SK-N-SH (cell line): ENCODE measurements around the gene GRK5. TPM values are rescaled to one million over a fixed set of nuclear protein-coding genes. Genes with fewer than 3 reads are reported as not detected.

ENCODE experiments used
- CTCF ChIA-PET: fragments of 300-600, 350-600 bp; formaldehyde crosslinking; extraction: SDS; loops from one replicate; lab custom pipeline; 2021; lab: Yijun Ruan, JAX
- POLR2A ChIA-PET: fragments of 350-600 bp; sonication (Branson Sonifier 250); formaldehyde crosslinking; extraction: SDS; loops from one replicate; lab custom pipeline; 2020; ENCODE audit warnings: antibody characterized with exemption, inconsistent platforms; lab: Yijun Ruan, JAX
- DNase-seq: peaks from one replicate; pipeline ENCODE4 v3.0.0; 2012
- H2AFZ ChIP-seq: fragments of 200-600 bp; sonication (generic); 2 replicates; pipeline ENCODE4 v1.8.1; 2016; ENCODE audit warnings: antibody characterized with exemption, mild to moderate bottlenecking, low read depth
- H3F3A ChIP-seq: fragments of 200-600 bp; sonication (generic); replicated peaks from 2 replicates; pipeline ENCODE3; 2016; ENCODE audit warnings: antibody characterized with exemption, mild to moderate bottlenecking; ENCODE audit not compliant: insufficient read depth
- H3K27ac ChIP-seq, 2 experiments: fragments of 200-500 bp in 1 of 2; fragments of 200-600 bp in 1 of 2; sonication (Bioruptor generic) in 1 of 2; sonication (generic), shearing (Covaris generic) in 1 of 2; 2 replicates each; pipeline versions ENCODE4 v1.5.1 to v1.6.1; 2014 to 2016; ENCODE audit warnings: low read depth in 2 of 2, inconsistent platforms in 1 of 2, low read length in 1 of 2, mild to moderate bottlenecking in 1 of 2, mixed read lengths in 1 of 2
- H3K27me3 ChIP-seq: fragments of 200-600 bp; sonication (generic), shearing (Covaris generic); 2 replicates; pipeline ENCODE4 v1.6.1; 2016; ENCODE audit warnings: mixed run types; ENCODE audit not compliant: insufficient read depth
- H3K36me3 ChIP-seq, 2 experiments: fragments of 200-500 bp in 1 of 2; fragments of 200-600 bp in 1 of 2; sonication (Bioruptor generic) in 1 of 2; sonication (generic) in 1 of 2; replicated peaks in 1 of 2; 2 replicates each; pipeline versions ENCODE3 to v1.5.1; 2014 to 2016; ENCODE audit warnings: low read length in 1 of 2, mild to moderate bottlenecking in 1 of 2; ENCODE audit not compliant: insufficient read depth in 2 of 2, control insufficient read depth in 1 of 2
- H3K4me1 ChIP-seq, 2 experiments: fragments of 200-500 bp in 1 of 2; fragments of 200-600 bp in 1 of 2; sonication (Bioruptor generic) in 1 of 2; sonication (generic), shearing (Covaris generic) in 1 of 2; 2 replicates each; pipeline versions ENCODE4 v1.5.1 to v1.6.1; 2014 to 2016; ENCODE audit warnings: low read depth in 1 of 2, low read length in 1 of 2, mixed run types in 1 of 2; ENCODE audit not compliant: insufficient read depth in 2 of 2, control insufficient read depth in 1 of 2
- H3K4me2 ChIP-seq: fragments of 200-600 bp; sonication (generic), shearing (Covaris generic); 2 replicates; pipeline ENCODE4 v1.6.1; 2017; ENCODE audit warnings: mixed run types
- H3K4me3 ChIP-seq, 2 experiments: fragments of 200-500 bp in 1 of 2; fragments of 200-600 bp in 1 of 2; sonication (Bioruptor generic) in 1 of 2; sonication (generic), shearing (Covaris generic) in 1 of 2; 2 replicates each; pipeline versions ENCODE4 v1.5.1 to v1.8.1; 2014 to 2016; ENCODE audit warnings: low read depth in 2 of 2, inconsistent platforms in 1 of 2, low read length in 1 of 2, mild to moderate bottlenecking in 1 of 2, mixed read lengths in 1 of 2, moderate library complexity in 1 of 2
- H3K79me2 ChIP-seq: fragments of 200-600 bp; sonication (generic); 2 replicates; pipeline ENCODE4 v1.8.1; 2017; ENCODE audit warnings: mild to moderate bottlenecking; ENCODE audit not compliant: insufficient read depth
- H3K9ac ChIP-seq: fragments of 200-600 bp; sonication (generic); 2 replicates; pipeline ENCODE4 v1.6.1; 2017; ENCODE audit warnings: mixed run types
- H3K9me2 ChIP-seq: fragments of 200-600 bp; sonication (generic); 2 replicates; pipeline ENCODE4 v1.6.1; 2017; ENCODE audit warnings: mixed run types
- H3K9me3 ChIP-seq: fragments of 200-600 bp; sonication (generic); 2 replicates; pipeline ENCODE4 v1.6.1; 2017; ENCODE audit warnings: mixed run types, mild to moderate bottlenecking, moderate library complexity
- H4K20me1 ChIP-seq: fragments of 200-600 bp; sonication (generic); 2 replicates; pipeline ENCODE4 v1.6.1; 2017; ENCODE audit warnings: mild to moderate bottlenecking, mixed run types; ENCODE audit not compliant: insufficient read depth
- CTCF ChIP-seq: fragments of 200-600 bp; sonication (generic); IDR thresholded peaks from 2 replicates; pipeline ENCODE4 v1.6.1; 2017; ENCODE audit warnings: antibody characterized with exemption, mild to moderate bottlenecking, moderate library complexity
- EZH2phosphoT487 ChIP-seq: fragments of 200-600 bp; sonication (generic); IDR thresholded peaks from 2 replicates; pipeline ENCODE4 v1.6.1; 2017; ENCODE audit warnings: low read depth, mixed run types, mild to moderate bottlenecking, antibody characterized with exemption, moderate library complexity, borderline replicate concordance
- FOSL2 ChIP-seq: IDR thresholded peaks from 2 replicates; pipeline ENCODE4 v1.4.0; 2012; ENCODE audit warnings: low read depth, mild to moderate bottlenecking, moderate library complexity, borderline replicate concordance
- FOXM1 ChIP-seq: IDR thresholded peaks from 2 replicates; pipeline ENCODE4 v1.4.0; 2012; ENCODE audit warnings: low read depth, mild to moderate bottlenecking
- GABPA ChIP-seq: IDR thresholded peaks from 2 replicates; pipeline ENCODE4 v1.4.0; 2012; ENCODE audit warnings: low read depth, mild to moderate bottlenecking
- MEF2A ChIP-seq: IDR thresholded peaks from 2 replicates; pipeline ENCODE4 v1.4.0; 2012; ENCODE audit warnings: low read depth, borderline replicate concordance
- MXI1 ChIP-seq: IDR thresholded peaks from 2 replicates; pipeline ENCODE4 v1.6.1; 2012; ENCODE audit warnings: mild to moderate bottlenecking, low read depth, low read length, improper control_type of control experiment
- NFIC ChIP-seq: IDR thresholded peaks from 2 replicates; pipeline ENCODE4 v1.4.0; 2012; ENCODE audit warnings: borderline replicate concordance
- PBX3 ChIP-seq: IDR thresholded peaks from 2 replicates; pipeline ENCODE4; 2012
- POLR2AphosphoS5 ChIP-seq: IDR thresholded peaks from 2 replicates; pipeline ENCODE4 v1.6.1; 2012; ENCODE audit warnings: low read depth, low read length
- RXRA ChIP-seq: IDR thresholded peaks from 2 replicates; pipeline ENCODE4 v1.4.0; 2012; ENCODE audit warnings: low read depth, mild to moderate bottlenecking, borderline replicate concordance
- SMC3 ChIP-seq: IDR thresholded peaks from 2 replicates; pipeline ENCODE4 v1.6.1; 2012; ENCODE audit warnings: low read depth, low read length, improper control_type of control experiment
- TEAD4 ChIP-seq: IDR thresholded peaks from 2 replicates; pipeline ENCODE4 v1.4.0; 2012; ENCODE audit warnings: mild to moderate bottlenecking, borderline replicate concordance; ENCODE audit not compliant: insufficient read depth
- WGBS: methylation state at CpG from one replicate; pipeline ENCODE4 v1.1.6; 2017; ENCODE audit warnings: low lambda C conversion rate; 5-methylcytosine and 5-hydroxymethylcytosine counted together
- polyA plus RNA-seq, 3 experiments: library from polyadenylated mRNA; depleted of rRNA; stranded (reverse); fragments of >200 nt; gene quantifications; 2 replicates each; pipeline ENCODE4 v1.2.3, GENCODE V29; 2012

Gene GRK5
- polyA plus RNA-seq, 1 of the 3 experiments (the other 2 are of a cell fraction): 12.1 TPM

- no peak overlapping the region for H2AFZ ChIP-seq
- H3K4me2 ChIP-seq: no peak overlapping the region
- H3F3A ChIP-seq: peaks cover 6% of the 10 kb centered on the region
- no peak overlapping the region for H3K27ac ChIP-seq
- H3K4me3 ChIP-seq: no peak overlapping the region
- DNase-seq: no peak
- no peaks in the 10 kb centered on the region for H3K9me3 ChIP-seq
- H4K20me1 ChIP-seq: no peaks in the 10 kb centered on the region
- no peaks in the 10 kb centered on the region for H3K79me2 ChIP-seq
- no peak overlapping the region for H3K9ac ChIP-seq
- H3K27me3 ChIP-seq: no peaks in the 10 kb centered on the region
- no peaks in the 10 kb centered on the region for H3K36me3 ChIP-seq
- TF ChIP-seq RXRA: no peak
- TF ChIP-seq TEAD4: no peak
- no peak for TF ChIP-seq PBX3
- TF ChIP-seq SMC3: no peak
- no peak for TF ChIP-seq MEF2A
- no peak for TF ChIP-seq FOSL2
- TF ChIP-seq NFIC: no peak
- no peak for TF ChIP-seq CTCF
- TF ChIP-seq MXI1: no peak
- no peak for TF ChIP-seq FOXM1
- no peak for TF ChIP-seq POLR2AphosphoS5
- TF ChIP-seq EZH2phosphoT487: no peak
- TF ChIP-seq GABPA: no peak
- H3K9me2 ChIP-seq: no peaks in the 10 kb centered on the region
- CTCF ChIA-PET: interaction anchor here (0.6 to 2.5 kb wide), 5 partner anchors 9 to 163 kb away, joined by 3 to 10 read pairs (median 7); partner anchors contain the start of gene GRK5
- POLR2A ChIA-PET: no interaction called here
- H3K4me1 ChIP-seq: peaks cover 15 to 62% of the 10 kb centered on the region in 2 experiments
- WGBS: 90% methylated on average over 21 of the region's 21 CpGs
Observed at GRCh38 chr10:119368991-119369869, 161.9 kb downstream of the GRK5 start.
